IPS-15b (cell line): ENCODE data around the gene HIVEP3.

Source experiments
- H3K27me3 ChIP-seq: one replicate; pipeline ENCODE4 v1.6.1; 2013; ENCODE audit warnings: low read length; ENCODE audit not compliant: control insufficient read depth, insufficient read depth
- H3K36me3 ChIP-seq: one replicate; pipeline ENCODE4 v1.6.1; 2013; ENCODE audit warnings: low read length; ENCODE audit not compliant: control insufficient read depth, insufficient read depth
- H3K4me1 ChIP-seq: one replicate; pipeline ENCODE4 v1.6.1; 2013; ENCODE audit warnings: mild to moderate bottlenecking, low read length; ENCODE audit not compliant: control insufficient read depth, insufficient read depth
- H3K4me3 ChIP-seq: one replicate; pipeline ENCODE4 v1.5.1; 2013; ENCODE audit warnings: low read depth, low read length
- H3K9ac ChIP-seq: one replicate; pipeline ENCODE4 v1.6.1; 2013; ENCODE audit warnings: low read depth, mild to moderate bottlenecking, low read length
- H3K9me3 ChIP-seq: one replicate; pipeline ENCODE4 v1.6.1; 2013; ENCODE audit warnings: mild to moderate bottlenecking, low read length; ENCODE audit not compliant: control insufficient read depth, insufficient read depth

HIVEP3 gene

GRCh38 chr1:41724926-41725325 is 193.8 kb downstream of the HIVEP3 start:
- no peak overlapping the region for H3K4me3 ChIP-seq
- no peaks in the 10 kb centered on the region for H3K36me3 ChIP-seq
- no peaks in the 10 kb centered on the region for H3K9me3 ChIP-seq
- no peaks in the 10 kb centered on the region for H3K27me3 ChIP-seq
- no peak overlapping the region for H3K9ac ChIP-seq
- H3K4me1 ChIP-seq: no peaks in the 10 kb centered on the region

DNA sequence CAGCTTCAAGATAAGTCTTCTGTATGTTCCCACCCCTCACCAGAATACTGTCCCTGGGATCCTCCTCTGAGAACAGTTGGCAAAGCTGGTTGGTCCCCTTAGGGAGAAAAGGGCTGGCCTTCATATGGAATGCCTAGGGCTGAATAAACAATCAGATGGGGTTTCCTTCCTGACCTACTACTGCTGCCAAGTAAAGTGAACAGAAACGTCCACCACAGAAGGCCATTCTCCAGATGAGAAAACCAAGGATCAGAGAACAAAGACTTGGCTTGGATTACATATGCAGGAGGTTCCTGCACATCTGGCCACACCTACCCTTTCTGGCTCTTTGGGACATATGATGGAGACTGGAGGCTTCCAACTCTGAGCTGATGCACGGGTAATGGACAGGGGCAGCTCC is 194.5 kb downstream of the HIVEP3 start:
- Histone ChIP-seq H3K4me1 (no peaks in the 10 kb centered on the region), H3K9ac (no peak overlapping the region), H3K4me3 (no peak overlapping the region), H3K9me3 (no peaks in the 10 kb centered on the region), H3K36me3 (no peaks in the 10 kb centered on the region), H3K27me3 (no peaks in the 10 kb centered on the region)

DNA sequence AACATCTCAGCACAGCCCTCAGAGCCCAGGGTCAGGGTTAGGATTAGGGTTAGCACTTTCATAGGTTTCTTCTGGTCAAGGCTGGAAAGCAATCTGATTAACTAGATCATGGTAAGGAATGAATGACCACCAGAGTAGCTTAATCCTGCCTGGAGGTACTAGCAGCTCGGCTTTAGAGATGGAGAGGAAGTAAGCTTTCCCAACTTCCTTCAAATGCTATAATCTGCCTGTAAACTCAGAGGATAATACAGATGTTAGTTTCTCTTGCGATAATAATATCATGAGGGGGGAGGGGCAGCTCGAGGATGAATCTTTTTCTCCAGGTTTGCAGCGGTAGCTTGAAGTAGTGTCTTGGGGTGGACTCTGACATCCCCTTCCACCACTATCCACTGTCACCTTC is 194.9 kb downstream of the HIVEP3 start:
- Histone ChIP-seq H3K9me3 (no peaks in the 10 kb centered on the region), H3K9ac (no peak overlapping the region), H3K4me1 (no peaks in the 10 kb centered on the region), H3K27me3 (no peaks in the 10 kb centered on the region), H3K4me3 (no peak overlapping the region), H3K36me3 (no peaks in the 10 kb centered on the region)

- Histone ChIP-seq H3K9me3 (no peaks in the 10 kb centered on the region), H3K36me3 (no peaks in the 10 kb centered on the region), H3K4me1 (no peaks in the 10 kb centered on the region)
Measured at GRCh38 chr1:41722184-41722583, 196.5 kb downstream of the HIVEP3 start.

GRCh38 chr1:41720861-41721410 is 197.8 kb downstream of the HIVEP3 start:
- Histone ChIP-seq H3K9me3 (no peaks in the 10 kb centered on the region), H3K4me1 (no peaks in the 10 kb centered on the region), H3K4me3 (no peak overlapping the region), H3K27me3 (no peaks in the 10 kb centered on the region), H3K36me3 (no peaks in the 10 kb centered on the region), H3K9ac (no peak overlapping the region)

More at GRCh38 chr1:41722184-41722583, 196.5 kb downstream of the HIVEP3 start:
- Histone ChIP-seq H3K9ac (no peak overlapping the region), H3K4me3 (no peak overlapping the region), H3K27me3 (no peaks in the 10 kb centered on the region)

DNA sequence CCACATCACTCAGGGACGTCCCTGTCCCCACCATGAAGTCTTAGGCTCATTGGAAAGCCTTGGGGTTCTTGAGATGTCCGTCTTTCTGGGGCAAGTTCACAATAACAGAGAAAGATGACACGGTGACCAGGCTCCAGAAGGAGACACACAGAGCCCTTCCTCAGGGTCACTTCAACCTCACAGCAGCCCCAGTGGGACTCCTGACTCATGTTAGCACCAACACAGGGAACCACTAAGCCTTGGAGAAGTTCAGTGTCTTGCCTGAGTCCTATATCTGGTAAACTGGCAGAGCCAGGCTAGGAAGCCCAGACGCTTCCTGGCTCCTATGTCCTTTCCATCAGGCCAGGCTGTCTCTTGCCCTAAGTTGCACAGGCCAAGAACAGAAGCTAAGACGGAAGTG is 199.1 kb downstream of the HIVEP3 start:
- H3K9ac ChIP-seq: no peak overlapping the region
- no peaks in the 10 kb centered on the region for H3K9me3 ChIP-seq
- H3K4me3 ChIP-seq: no peak overlapping the region
- no peaks in the 10 kb centered on the region for H3K27me3 ChIP-seq
- H3K4me1 ChIP-seq: no peaks in the 10 kb centered on the region
- H3K36me3 ChIP-seq: no peaks in the 10 kb centered on the region

DNA sequence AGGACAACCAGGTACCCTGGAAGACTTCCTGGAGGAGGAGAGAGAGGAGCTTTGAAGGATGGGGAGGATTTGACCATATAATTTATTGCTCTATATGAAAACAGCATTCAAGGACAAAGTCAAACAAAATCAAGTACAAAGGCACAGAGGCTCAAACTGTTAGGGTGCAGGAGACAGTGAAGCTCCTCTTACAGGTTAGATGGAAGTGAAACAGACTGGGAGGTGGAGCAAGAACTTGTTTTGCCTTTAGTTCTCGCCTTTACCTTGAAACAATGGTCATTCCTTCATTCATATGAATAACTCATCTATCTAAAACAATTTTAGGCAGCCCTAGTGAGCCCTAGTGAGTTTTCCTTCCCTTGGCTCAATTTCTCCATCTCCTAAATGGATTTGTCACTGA is 199.6 kb downstream of the HIVEP3 start:
- no peaks in the 10 kb centered on the region for H3K9me3 ChIP-seq
- H3K27me3 ChIP-seq: no peaks in the 10 kb centered on the region
- no peaks in the 10 kb centered on the region for H3K4me1 ChIP-seq
- H3K4me3 ChIP-seq: no peak overlapping the region
- no peaks in the 10 kb centered on the region for H3K36me3 ChIP-seq
- H3K9ac ChIP-seq: no peak overlapping the region

GRCh38 chr1:41718497-41718896 is 200.2 kb downstream of the HIVEP3 start:
- Histone ChIP-seq H3K27me3 (no peaks in the 10 kb centered on the region), H3K4me1 (no peaks in the 10 kb centered on the region), H3K4me3 (no peak overlapping the region), H3K9ac (no peak overlapping the region), H3K36me3 (no peaks in the 10 kb centered on the region), H3K9me3 (no peaks in the 10 kb centered on the region)

DNA sequence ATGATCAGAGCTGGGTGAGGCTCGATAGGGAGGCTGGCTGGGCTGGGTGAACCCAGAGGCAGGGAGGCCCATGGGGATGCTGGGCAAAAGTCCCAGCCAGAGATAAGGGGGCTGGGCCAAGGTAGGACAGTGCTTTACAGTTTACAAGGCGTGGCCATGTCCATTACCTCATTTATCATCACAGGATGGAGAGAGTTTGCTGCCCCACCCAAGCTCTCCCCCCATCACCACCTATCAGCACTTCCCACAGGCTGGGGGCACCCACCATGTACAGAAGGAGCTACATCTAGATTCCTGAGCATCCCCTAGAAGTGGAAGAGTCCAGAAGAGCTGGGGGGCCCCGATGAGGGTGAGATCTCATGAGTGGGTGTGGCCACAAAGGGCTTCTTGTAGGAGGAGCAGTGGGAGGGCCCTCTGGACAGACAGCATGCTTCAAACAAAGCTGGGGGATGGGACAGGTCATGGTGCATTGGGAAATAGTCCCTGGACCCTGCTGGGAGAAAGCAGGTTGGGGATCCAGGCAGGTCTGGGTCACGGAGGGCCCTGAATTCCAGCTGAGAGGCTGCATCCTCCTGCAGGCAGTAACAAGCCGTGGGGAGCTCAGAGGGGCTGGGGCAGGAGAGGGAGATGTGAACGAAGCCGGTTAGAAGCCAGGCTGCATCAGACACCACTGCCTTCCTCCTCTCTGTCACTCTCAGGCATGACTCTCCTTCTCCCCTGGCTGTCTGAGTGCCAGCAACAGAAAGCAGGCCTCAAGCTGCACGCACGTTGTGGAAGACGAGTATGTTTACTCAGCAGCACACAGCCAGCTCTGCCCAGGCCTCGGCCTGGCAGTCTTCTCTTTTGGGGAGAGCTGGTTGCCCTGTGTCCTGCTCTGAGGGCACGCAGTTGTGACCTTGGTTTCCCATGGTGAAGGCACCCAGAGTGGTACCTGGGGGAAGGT is 202.3 kb downstream of the HIVEP3 start:
- no peaks in the 10 kb centered on the region for H3K4me1 ChIP-seq

GRCh38 chr1:41715441-41716095 is 203.2 kb downstream of the HIVEP3 start:
- Histone ChIP-seq H3K36me3 (no peaks in the 10 kb centered on the region), H3K9me3 (no peaks in the 10 kb centered on the region), H3K9ac (no peak overlapping the region), H3K4me1 (no peaks in the 10 kb centered on the region), H3K4me3 (no peak overlapping the region), H3K27me3 (no peaks in the 10 kb centered on the region)

More for the DNA sequence above, 202.3 kb downstream of the HIVEP3 start:
- Histone ChIP-seq H3K27me3 (no peaks in the 10 kb centered on the region), H3K9ac (no peak overlapping the region), H3K4me3 (no peak overlapping the region), H3K36me3 (no peaks in the 10 kb centered on the region), H3K9me3 (no peaks in the 10 kb centered on the region)

- no peaks in the 10 kb centered on the region for H3K27me3 ChIP-seq
- no peaks in the 10 kb centered on the region for H3K36me3 ChIP-seq
- no peaks in the 10 kb centered on the region for H3K4me1 ChIP-seq
- no peaks in the 10 kb centered on the region for H3K9me3 ChIP-seq
- H3K9ac ChIP-seq: no peak overlapping the region
- no peak overlapping the region for H3K4me3 ChIP-seq
Measured at GRCh38 chr1:41714638-41715389, 203.9 kb downstream of the HIVEP3 start.
